GM21447 (cell line): Measurements from ENCODE around the gene NUP153.
"Not testable (repeated sequence)": the region's sequence is repeated elsewhere in the genome, so short reads cannot be mapped to it uniquely, and the experiment has no call there.

Experiments
- ATAC-seq: cut with Tn5 transposase; IDR thresholded peaks from one replicate; pipeline ENCODE4 v1.9.1; 2021; ENCODE audit not compliant: unreplicated experiment

Gene NUP153

GRCh38 chr6:17714879-17715851 is 8.4 kb upstream of the NUP153 start:
- peak; percentile 94 for ATAC-seq

GRCh38 chr6:17714177-17714576 is 7.5 kb upstream of the NUP153 start:
- ATAC-seq, result no peak

GRCh38 chr6:17712576-17712975 is 5.9 kb upstream of the NUP153 start:
- no peak for ATAC-seq

- no peak for ATAC-seq
Measured at GRCh38 chr6:17710331-17710730, 3.6 kb upstream of the NUP153 start.

- no peak for ATAC-seq
Measured at GRCh38 chr6:17709476-17709875, 2.8 kb upstream of the NUP153 start.

DNA sequence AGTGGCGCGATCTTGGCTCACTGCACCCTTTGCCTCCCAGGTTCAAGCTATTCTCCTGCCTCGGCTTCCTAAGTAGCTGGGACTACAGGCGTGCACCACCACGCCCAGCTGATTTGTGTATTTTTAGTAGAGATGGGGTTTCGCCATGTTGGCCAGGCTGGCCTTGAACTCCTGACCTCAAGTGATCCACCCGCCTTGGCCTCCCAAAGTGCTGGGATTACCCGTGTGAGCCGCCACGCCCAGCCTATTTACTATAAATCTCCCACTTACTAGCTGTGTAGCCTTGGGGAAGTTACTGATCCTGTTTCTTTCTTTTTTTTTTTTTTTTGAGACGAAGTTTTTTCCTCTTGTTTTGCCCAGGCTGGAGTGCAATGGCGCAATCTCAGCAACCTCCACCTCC is 1.3 kb upstream of the NUP153 start:
- not testable (repeated sequence) for ATAC-seq

- ATAC-seq, result no peak
Measured at GRCh38 chr6:17707371-17707651, 586 bp upstream of the NUP153 start.

GRCh38 chr6:17705778-17706579 is 746 bp downstream of the NUP153 start:
- peak; percentile 50 for ATAC-seq

DNA sequence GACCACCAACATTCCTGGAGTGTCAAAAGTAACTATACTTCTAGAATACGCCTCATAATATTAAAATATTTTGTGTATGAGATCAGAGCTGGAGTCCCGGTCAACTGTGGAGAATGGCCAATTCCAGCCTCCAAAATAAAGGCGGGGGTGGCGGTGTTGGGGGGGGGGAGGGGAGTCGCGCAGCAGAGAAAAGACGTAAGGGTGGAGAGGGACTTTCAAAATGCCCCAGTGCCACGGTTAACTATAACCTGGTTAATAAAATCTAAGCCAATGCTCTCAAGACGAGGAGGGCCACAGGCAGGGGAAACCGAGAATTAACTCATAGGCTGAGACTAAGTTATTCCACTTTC is 1.3 kb downstream of the NUP153 start:
- peak; percentile 19 for ATAC-seq

GRCh38 chr6:17703256-17703694 is 3.5 kb downstream of the NUP153 start:
- ATAC-seq, result no peak

GRCh38 chr6:17700421-17701416 is 6.0 kb downstream of the NUP153 start:
- ATAC-seq, result no peak

GRCh38 chr6:17691925-17692538 is 14.7 kb downstream of the NUP153 start:
- no peak for ATAC-seq

- ATAC-seq, result no peak
Measured at GRCh38 chr6:17688481-17688880, 18.2 kb downstream of the NUP153 start.

GRCh38 chr6:17687136-17687535 is 19.6 kb downstream of the NUP153 start:
- no peak for ATAC-seq

DNA sequence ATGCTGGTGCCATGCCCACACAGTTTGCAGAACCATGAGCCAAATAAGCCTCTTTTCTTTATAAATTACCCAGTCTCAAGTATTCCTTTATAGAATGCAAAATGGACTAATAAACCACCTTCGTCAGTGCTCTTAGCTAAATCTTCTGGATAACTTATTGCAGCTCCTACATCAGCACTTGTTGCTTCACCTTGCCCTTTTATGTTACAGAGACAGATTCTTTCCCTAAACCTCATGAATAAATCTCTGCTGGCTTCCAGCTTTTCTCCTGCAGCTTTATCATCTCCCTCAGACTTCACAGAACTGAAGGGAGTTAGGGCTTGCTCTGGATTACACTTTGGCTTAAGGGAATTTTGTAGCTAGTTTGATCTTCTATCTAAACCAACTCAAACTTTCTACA is 22.6 kb downstream of the NUP153 start:
- ATAC-seq, result no peak

DNA sequence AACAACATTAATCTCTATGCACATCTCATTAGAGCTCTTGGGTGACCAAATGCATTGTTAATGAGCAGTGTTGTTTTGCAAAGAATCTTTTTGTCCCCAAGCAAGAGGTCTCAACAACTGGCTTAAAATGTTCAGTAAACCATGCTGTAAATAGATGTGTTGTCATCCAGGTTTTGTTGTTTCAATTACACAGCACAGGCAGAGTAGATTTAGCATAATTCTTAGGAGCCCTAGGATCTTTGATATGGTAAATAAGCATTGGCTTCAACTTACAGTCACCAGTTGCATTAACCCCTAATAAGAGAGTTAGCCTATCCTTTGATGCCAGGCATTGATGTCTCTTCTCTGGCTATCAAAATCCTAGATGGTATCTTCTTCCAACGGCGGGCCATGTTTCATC is 23.3 kb downstream of the NUP153 start:
- no peak for ATAC-seq

DNA sequence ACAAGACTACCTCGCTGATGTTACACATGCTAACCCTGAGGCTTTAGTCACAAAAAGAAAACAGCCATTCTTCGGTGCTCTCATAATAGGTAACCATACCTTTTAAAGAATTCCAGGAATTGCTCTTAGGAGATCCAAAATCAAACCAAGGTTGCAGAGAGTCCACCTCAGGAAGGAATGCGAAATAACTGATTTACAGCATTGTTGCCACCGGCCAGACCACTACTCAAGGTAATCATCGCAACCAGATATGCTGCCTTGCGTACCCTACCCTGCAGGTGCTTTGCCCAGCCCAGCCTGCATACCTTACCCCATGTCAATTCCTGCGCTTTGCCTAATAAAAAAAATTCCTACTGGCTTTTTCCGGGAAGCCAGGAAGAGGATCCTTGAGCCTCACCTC is 27.0 kb downstream of the NUP153 start:
- ATAC-seq, result no peak

DNA sequence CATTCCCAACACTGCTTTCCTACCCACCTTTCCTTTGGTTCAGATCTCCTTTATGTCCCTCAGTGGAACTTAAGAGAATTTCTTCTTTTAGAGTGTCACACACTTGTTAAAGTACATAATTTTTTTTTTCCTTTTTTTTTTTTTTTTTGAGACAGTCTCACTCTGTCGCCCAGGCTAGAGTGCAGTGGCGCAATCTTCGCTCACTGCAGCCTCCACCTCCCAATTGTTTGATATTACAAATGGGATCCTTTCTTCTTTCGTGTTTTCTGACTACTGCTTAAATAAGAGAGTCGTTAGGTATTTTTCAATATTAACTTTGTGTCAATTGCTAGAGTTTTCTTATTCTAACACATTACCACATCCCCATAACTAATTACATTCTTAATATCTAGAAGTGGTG is 29.1 kb downstream of the NUP153 start:
- no peak for ATAC-seq

DNA sequence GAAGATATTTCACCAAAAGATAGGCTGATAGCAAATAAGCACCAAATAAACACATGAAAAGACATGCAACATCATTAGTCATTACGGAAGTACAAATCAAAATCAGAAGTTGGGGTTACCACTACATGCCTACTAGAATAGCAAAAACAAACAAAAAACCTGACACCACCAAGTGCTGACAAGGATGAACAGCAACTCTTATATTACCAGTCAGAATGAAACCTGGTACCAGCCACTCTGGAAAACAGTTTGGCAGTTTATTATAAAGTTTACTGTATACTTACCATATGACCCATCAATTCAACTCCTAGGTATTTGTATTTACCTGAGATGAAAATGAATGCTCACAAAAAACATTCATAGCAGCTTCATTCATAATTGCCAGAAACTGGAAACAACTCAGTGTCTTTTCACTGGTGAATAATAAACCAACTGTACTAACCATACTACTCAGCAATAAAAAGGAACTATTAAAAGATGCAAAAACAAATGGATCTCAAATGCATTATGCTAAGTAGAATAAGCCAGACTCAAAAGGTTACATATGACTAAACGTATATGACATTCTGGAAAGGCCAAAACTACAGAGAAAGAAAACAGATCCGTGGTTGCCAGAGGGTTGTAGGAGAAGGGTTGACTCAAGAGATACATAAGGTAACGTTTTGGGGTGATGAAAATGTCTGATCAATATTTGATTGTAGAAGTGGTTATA is 33.0 kb downstream of the NUP153 start:
- ATAC-seq, result no peak
